ENCODE results near the gene HOXB3. TPM values are rescaled to one million over a fixed set of nuclear protein-coding genes. Genes with fewer than 3 reads are reported as not detected.
A peak's percentile ranks its signal among the peaks of the same experiment; 100 is the strongest.

Gene HOXB3
- total and polyA plus RNA-seq, 2 of the 13 experiments (the other 11 are each of a cell fraction or from before 2014, with no cell fraction given), result not detected

- Histone ChIP-seq H3K4me3 (replicated peaks in 1 of 3; ENCODE audit: insufficient read depth in 1 of 3, low read depth in 2 of 3, low read length in 3 of 3) (no peak overlapping the region), H3K4me1 (ENCODE audit: insufficient read depth, low read length) (no peaks in the 10 kb centered on the region), H3K27me3 (ENCODE audit: control insufficient read depth in 1 of 2, insufficient read depth in 2 of 2, low read length in 2 of 2) (peaks cover 37 to 97% of the 10 kb centered on the region in 2 experiments), H3K36me3 (replicated peaks in 1 of 2; ENCODE audit: control insufficient read depth in 1 of 2, insufficient read depth in 2 of 2, low read length in 2 of 2) (no peaks in the 10 kb centered on the region), H3K27ac (ENCODE audit: extremely low read length, insufficient read depth, low read length) (no peak overlapping the region), H3K79me2 (ENCODE audit: insufficient read depth, low read length) (no peaks in the 10 kb centered on the region), H3K9ac (ENCODE audit: insufficient read depth, low read depth, low read length) (no peak overlapping the region), H2AFZ (ENCODE audit: low read length) (no peak overlapping the region), H3K4me2 (ENCODE audit: low read depth, low read length) (no peak overlapping the region), H4K20me1 (ENCODE audit: insufficient read depth, low read length) (no peaks in the 10 kb centered on the region), H3K9me3 (ENCODE audit: low read length) (no peaks in the 10 kb centered on the region)
- ATAC-seq, result no peak
- CTCF ChIA-PET (ENCODE audit: low intra/inter-chr PET ratio, low total read pairs), result no interaction called here
- TF ChIP-seq CBX2 (IDR thresholded peaks at IDR 0.05; ENCODE audit: low read depth, low read length) (0 out of 2 replicates have a peak, but pooled peaks have one; percentile 62), CBX2 (CRISPR knock-in tag; IDR thresholded peaks at IDR 0.05; ENCODE audit: low read depth) (no peak), ZNF367 (CRISPR knock-in tag; IDR thresholded peaks at IDR 0.05; ENCODE audit: borderline replicate concordance) (no peak), TBX2 (CRISPR knock-in tag; IDR thresholded peaks at IDR 0.05; ENCODE audit: borderline replicate concordance) (no peak), EZH2 (conservative IDR thresholded peaks at IDR 0.05; ENCODE audit: low read depth, low read length) (peak; percentile 92; the same call in 1 of the 2 replicates), HMGXB3 (CRISPR knock-in tag; IDR thresholded peaks at IDR 0.05; ENCODE audit: borderline replicate concordance) (no peak), MLLT10 (CRISPR knock-in tag; IDR thresholded peaks at IDR 0.05) (no peak), GATAD2A (CRISPR knock-in tag; IDR thresholded peaks at IDR 0.05) (no peak), RFX1 (IDR thresholded peaks at IDR 0.05) (no peak), TAF1 (CRISPR knock-in tag; IDR thresholded peaks at IDR 0.05) (no peak), TFDP1 (CRISPR knock-in tag; IDR thresholded peaks at IDR 0.05; ENCODE audit: borderline replicate concordance) (no peak)
- TF ChIP-seq, protein P1, sequence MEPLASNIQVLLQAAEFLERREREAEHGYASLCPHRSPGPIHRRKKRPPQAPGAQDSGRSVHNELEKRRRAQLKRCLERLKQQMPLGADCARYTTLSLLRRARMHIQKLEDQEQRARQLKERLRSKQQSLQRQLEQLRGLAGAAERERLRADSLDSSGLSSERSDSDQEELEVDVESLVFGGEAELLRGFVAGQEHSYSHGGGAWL (CRISPR knock-in tag; IDR thresholded peaks at IDR 0.05), result no peak
- TF ChIP-seq, protein P2, sequence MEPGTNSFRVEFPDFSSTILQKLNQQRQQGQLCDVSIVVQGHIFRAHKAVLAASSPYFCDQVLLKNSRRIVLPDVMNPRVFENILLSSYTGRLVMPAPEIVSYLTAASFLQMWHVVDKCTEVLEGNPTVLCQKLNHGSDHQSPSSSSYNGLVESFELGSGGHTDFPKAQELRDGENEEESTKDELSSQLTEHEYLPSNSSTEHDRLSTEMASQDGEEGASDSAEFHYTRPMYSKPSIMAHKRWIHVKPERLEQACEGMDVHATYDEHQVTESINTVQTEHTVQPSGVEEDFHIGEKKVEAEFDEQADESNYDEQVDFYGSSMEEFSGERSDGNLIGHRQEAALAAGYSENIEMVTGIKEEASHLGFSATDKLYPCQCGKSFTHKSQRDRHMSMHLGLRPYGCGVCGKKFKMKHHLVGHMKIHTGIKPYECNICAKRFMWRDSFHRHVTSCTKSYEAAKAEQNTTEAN (CRISPR knock-in tag; conservative IDR thresholded peaks at IDR 0.05), result no peak
- in situ Hi-C loops (cut with HindIII; ENCODE audit: extremely low pct_ligation_motif_present, low pct_unique_long_range_greater_than_20kb) (no loop called here), intact Hi-C loops (cut with micrococcal nuclease; ENCODE audit: unreplicated experiment) (no loop called here)
- POLR2A ChIA-PET, result no interaction called here
- 30% methylated on average over 15 of the region's 15 CpGs for WGBS (ENCODE audit: low lambda C conversion rate)
- no TSS peak for BruUV-seq (replicated peaks)
- no peak for DNase-seq (ENCODE audit: low spot score)
- FAIRE-seq, result no peak
Observed at GRCh38 chr17:48630009-48630924, 40.2 kb upstream of the HOXB3 start.
